ENCODE measurements around the gene PTGDS. TPM values are rescaled to one million over a fixed set of nuclear protein-coding genes. Genes with fewer than 3 reads are reported as not detected.

The PTGDS gene
- polyA plus RNA-seq, 3 donors from 2014 or later: 93.2 to 201 (median 164) TPM

GRCh38 chr9:136985027-136985602, 7.8 kb downstream of the PTGDS start:
- no peaks in the 10 kb centered on the region for H3K9me3 Mint-ChIP-seq
- H3K27ac Mint-ChIP-seq: no peak overlapping the region
- no peak overlapping the region for H3K4me3 Mint-ChIP-seq
- H3K4me1 Mint-ChIP-seq: peaks cover 6 to 7% of the 10 kb centered on the region in 2 donors
- peaks cover 0 to 9% (median 4%) of the 10 kb centered on the region in 3 donors for H3K36me3 Mint-ChIP-seq
- DNase-seq: no peak
- H3K27me3 Mint-ChIP-seq (ENCODE audit: low read depth in 3 of 3): peaks cover 2 to 9% (median 8%) of the 10 kb centered on the region in 3 donors

GRCh38 chr9:136985853-136986252, 8.5 kb downstream of the PTGDS start:
- Mint-ChIP-seq H3K4me1 (peaks cover 8 to 10% of the 10 kb centered on the region in 2 donors), H3K9me3 (no peaks in the 10 kb centered on the region), H3K27ac (no peak overlapping the region), H3K36me3 (peaks cover 0 to 9% (median 4%) of the 10 kb centered on the region in 3 donors), H3K27me3 (ENCODE audit: low read depth in 3 of 3) (peaks cover 4 to 9% (median 8%) of the 10 kb centered on the region in 3 donors), H3K4me3 (peak overlapping the region in 1 of 5 donors; percentile 21)
- no peak for DNase-seq

GRCh38 chr9:136988872-136989271, 11.6 kb downstream of the PTGDS start:
- H3K9me3 Mint-ChIP-seq: no peaks in the 10 kb centered on the region
- peaks cover 0 to 7% (median 2%) of the 10 kb centered on the region in 3 donors for H3K36me3 Mint-ChIP-seq
- H3K4me1 Mint-ChIP-seq: peaks cover 23 to 24% of the 10 kb centered on the region in 2 donors
- no peak for DNase-seq
- peak overlapping the region in 1 of 6 donors; percentile 24 for H3K27ac Mint-ChIP-seq
- peaks cover 5 to 16% (median 13%) of the 10 kb centered on the region in 3 donors for H3K27me3 Mint-ChIP-seq (ENCODE audit: low read depth in 3 of 3)
- H3K4me3 Mint-ChIP-seq: no peak overlapping the region

GRCh38 chr9:136990242-136990911, 13.1 kb downstream of the PTGDS start:
- Mint-ChIP-seq H3K4me3 (peak overlapping the region; percentile 73 to 82 (median 81)), H3K27me3 (ENCODE audit: low read depth in 3 of 3) (peaks cover 2 to 20% (median 12%) of the 10 kb centered on the region in 3 donors), H3K27ac (peak overlapping the region; percentile 63 to 95 (median 85)), H3K36me3 (peaks cover 0 to 4% (median 0%) of the 10 kb centered on the region in 3 donors), H3K9me3 (no peaks in the 10 kb centered on the region), H3K4me1 (peaks cover 22 to 24% of the 10 kb centered on the region in 2 donors)
- no peak for DNase-seq

GRCh38 chr9:136991993-136992818, 14.9 kb downstream of the PTGDS start, which contains the start of gene PAXX:
Gene PAXX (plus strand): TSS chr9:136992422. CDS start chr9:136992444, 22 bp downstream.
- H3K4me3 Mint-ChIP-seq: peak within 1 kb of the TSS; percentile 87 to 89 (median 88)
- H3K27me3 Mint-ChIP-seq (ENCODE audit: low read depth in 3 of 3): peaks cover 0 to 31% (median 17%) of the 10 kb centered on the region in 3 donors
- H3K9me3 Mint-ChIP-seq: no peaks in the 10 kb centered on the region
- peaks cover 0 to 4% (median 0%) of the 10 kb centered on the region in 3 donors for H3K36me3 Mint-ChIP-seq
- DNase-seq: peak; percentile 92 to 94 (median 94)
- H3K27ac Mint-ChIP-seq: peak within 1 kb of the TSS; percentile 89 to 98 (median 96)
- peaks cover 31 to 33% of the 10 kb centered on the region in 2 donors for H3K4me1 Mint-ChIP-seq

- DNase-seq: no peak
- peak overlapping the region; percentile 87 to 89 (median 88) for H3K4me3 Mint-ChIP-seq
- H3K27me3 Mint-ChIP-seq (ENCODE audit: low read depth in 3 of 3): peaks cover 5 to 37% (median 21%) of the 10 kb centered on the region in 3 donors
- peaks cover 38 to 40% of the 10 kb centered on the region in 2 donors for H3K4me1 Mint-ChIP-seq
- no peaks in the 10 kb centered on the region for H3K9me3 Mint-ChIP-seq
- peaks cover 0 to under 1% (median 0%) of the 10 kb centered on the region in 3 donors for H3K36me3 Mint-ChIP-seq
- H3K27ac Mint-ChIP-seq: peak overlapping the region; percentile 89 to 98 (median 96)
Observed at GRCh38 chr9:136992819-136993369, 15.6 kb downstream of the PTGDS start.

- peak overlapping the region in 5 of 6 donors; percentile 89 to 98 (median 97) for H3K27ac Mint-ChIP-seq
Observed at GRCh38 chr9:136994180-136994887, 17.0 kb downstream of the PTGDS start.

GRCh38 chr9:136994888-136995230, 17.6 kb downstream of the PTGDS start:
- H3K36me3 Mint-ChIP-seq: no peaks in the 10 kb centered on the region
- peaks cover 13 to 41% (median 26%) of the 10 kb centered on the region in 3 donors for H3K27me3 Mint-ChIP-seq (ENCODE audit: low read depth in 3 of 3)
- H3K9me3 Mint-ChIP-seq: no peaks in the 10 kb centered on the region
- H3K4me3 Mint-ChIP-seq: peak overlapping the region; percentile 53 to 91 (median 85)
- peak in 2 of 3 donors; percentile 19 to 50 for DNase-seq
- peak overlapping the region in 3 of 6 donors; percentile 86 to 99 (median 99) for H3K27ac Mint-ChIP-seq
- peaks cover 53 to 59% of the 10 kb centered on the region in 2 donors for H3K4me1 Mint-ChIP-seq

More at GRCh38 chr9:136994180-136994887, 17.0 kb downstream of the PTGDS start:
- Mint-ChIP-seq H3K9me3 (no peaks in the 10 kb centered on the region), H3K4me1 (peaks cover 50 to 53% of the 10 kb centered on the region in 2 donors), H3K4me3 (peak overlapping the region; percentile 87 to 89 (median 88)), H3K36me3 (no peaks in the 10 kb centered on the region), H3K27me3 (ENCODE audit: low read depth in 3 of 3) (peaks cover 12 to 39% (median 26%) of the 10 kb centered on the region in 3 donors)
- peak in 1 of 3 donors; percentile 14 for DNase-seq

- Mint-ChIP-seq H3K4me1 (peaks cover 58 to 64% of the 10 kb centered on the region in 2 donors), H3K9me3 (no peaks in the 10 kb centered on the region), H3K27ac (peak overlapping the region in 5 of 6 donors; percentile 35 to 99 (median 86)), H3K36me3 (no peaks in the 10 kb centered on the region), H3K27me3 (ENCODE audit: low read depth in 3 of 3) (peaks cover 18 to 47% (median 30%) of the 10 kb centered on the region in 3 donors), H3K4me3 (peak overlapping the region; percentile 53 to 91 (median 85))
- no peak for DNase-seq
Observed at GRCh38 chr9:136995362-136995761, 18.1 kb downstream of the PTGDS start.

- peaks cover 20 to 47% (median 30%) of the 10 kb centered on the region in 3 donors for H3K27me3 Mint-ChIP-seq (ENCODE audit: low read depth in 3 of 3)
- H3K27ac Mint-ChIP-seq: peak overlapping the region; percentile 97 to 99 (median 99)
- DNase-seq: no peak
- H3K4me1 Mint-ChIP-seq: peaks cover 60 to 66% of the 10 kb centered on the region in 2 donors
- H3K9me3 Mint-ChIP-seq: no peaks in the 10 kb centered on the region
- H3K36me3 Mint-ChIP-seq: no peaks in the 10 kb centered on the region
- peak overlapping the region; percentile 85 to 94 (median 89) for H3K4me3 Mint-ChIP-seq
Observed at GRCh38 chr9:136995772-136996311, 18.5 kb downstream of the PTGDS start.

GRCh38 chr9:136996361-136997292, 19.3 kb downstream of the PTGDS start, which contains the start of gene CLIC3:
Gene CLIC3 (minus strand): TSS chr9:136996568. CDS start chr9:136996543, 25 bp downstream.
- H3K4me1 Mint-ChIP-seq: peaks cover 54 to 69% of the 10 kb centered on the region in 2 donors

More at GRCh38 chr9:136996361-136997292, 19.3 kb downstream of the PTGDS start, which contains the start of gene CLIC3:
- Mint-ChIP-seq H3K9me3 (no peaks in the 10 kb centered on the region), H3K4me3 (peak within 1 kb of the TSS; percentile 85 to 94 (median 89)), H3K36me3 (no peaks in the 10 kb centered on the region), H3K27ac (peak within 1 kb of the TSS; percentile 97 to 99 (median 99)), H3K27me3 (ENCODE audit: low read depth in 3 of 3) (peaks cover 20 to 47% (median 27%) of the 10 kb centered on the region in 3 donors)
- DNase-seq: peak; percentile 80 to 87 (median 83)
